A673 (cell line): ENCODE data around the gene PRKAR2A. TPM values are rescaled to one million over a fixed set of nuclear protein-coding genes. Genes with fewer than 3 reads are reported as not detected.

Experiments
- BruUV-seq: library from RNA; stranded (reverse); fragments of 400-500 nt; replicated peaks from 2 replicates; lab custom pipeline; 2021; lab: Mats Ljungman, UMichigan
- CTCF ChIA-PET: fragments of 300-600 bp; sonication (Branson Sonifier 250); formaldehyde crosslinking; loops from one replicate; lab custom pipeline; 2022; ENCODE audit warnings: antibody characterized with exemption; lab: Charles Lee
- POLR2A ChIA-PET: fragments of 300-600 bp; sonication (Branson Sonifier 250); formaldehyde crosslinking; loops from one replicate; lab custom pipeline; 2022; ENCODE audit warnings: antibody characterized with exemption; ENCODE audit not compliant: low non-redundant PET; lab: Charles Lee
- DNase-seq: peaks from one replicate; pipeline ENCODE4 v3.0.0-alpha.2; 2015; ENCODE audit warnings: low spot score
- H3K27ac ChIP-seq: fragments of 200-600 bp; sonication (generic); 2 replicates; pipeline ENCODE4 v1.5.1; 2016; ENCODE audit warnings: mixed run types, low read depth, mild to moderate bottlenecking, mixed read lengths, antibody characterized with exemption, low read length; ENCODE audit not compliant: poor library complexity, severe bottlenecking
- H3K27me3 ChIP-seq: fragments of 200-600 bp; sonication (generic); replicated peaks from 2 replicates; pipeline ENCODE4 v1.6.1; 2017; ENCODE audit warnings: mixed run types, low read depth, mild to moderate bottlenecking, mixed read lengths, antibody characterized with exemption, low read length; ENCODE audit not compliant: insufficient read depth, poor library complexity
- H3K36me3 ChIP-seq: fragments of 200-600 bp; sonication (generic); 2 replicates; pipeline ENCODE4 v1.6.1; 2016; ENCODE audit warnings: mixed run types, mild to moderate bottlenecking, mixed read lengths, antibody characterized with exemption, low read length; ENCODE audit not compliant: insufficient read depth, poor library complexity, severe bottlenecking
- H3K4me1 ChIP-seq: fragments of 200-600 bp; sonication (generic); 2 replicates; pipeline ENCODE4 v1.6.1; 2017; ENCODE audit warnings: mixed run types, mild to moderate bottlenecking, mixed read lengths, antibody characterized with exemption, low read length; ENCODE audit not compliant: insufficient read depth, poor library complexity, severe bottlenecking
- H3K4me3 ChIP-seq: fragments of 200-600 bp; sonication (generic); 2 replicates; pipeline ENCODE4 v1.5.1; 2016; ENCODE audit warnings: low read depth, mixed run types, mild to moderate bottlenecking, mixed read lengths, low read length; ENCODE audit not compliant: poor library complexity, severe bottlenecking
- H3K9me3 ChIP-seq: fragments of 200-600 bp; sonication (generic); 2 replicates; pipeline ENCODE4 v1.6.1; 2016; ENCODE audit warnings: mixed run types, low read depth, mild to moderate bottlenecking, mixed read lengths, antibody characterized with exemption, low read length; ENCODE audit not compliant: poor library complexity, severe bottlenecking
- CTCF ChIP-seq: fragments of 300-800, 200-600 bp; sonication (generic); conservative IDR thresholded peaks from 2 replicates; pipeline ENCODE4 v1.5.1; 2017; ENCODE audit warnings: low read depth, mild to moderate bottlenecking, antibody characterized with exemption, low read length, moderate library complexity, mixed read lengths
- EZH2 ChIP-seq: fragments of 200-600 bp; sonication (generic); IDR thresholded peaks from 2 replicates; pipeline ENCODE4 v1.6.1; 2017; ENCODE audit warnings: borderline replicate concordance, low read depth, mild to moderate bottlenecking, mixed read lengths, antibody characterized with exemption, low read length; ENCODE audit not compliant: poor library complexity, severe bottlenecking
- intact Hi-C: fragments of 100-400 bp; cut with micrococcal nuclease; formaldehyde crosslinking; loops from one replicate; pipeline ENCODE4 v1.10.0; 2022; ENCODE audit not compliant: unreplicated experiment
- total RNA-seq: library from RNA; stranded (reverse); gene quantifications from 2 replicates; pipeline ENCODE4 v1.2.3, GENCODE V29; 2021

The PRKAR2A gene
- total RNA-seq, 1 experiment from 2014 or later: 35.8 TPM

GRCh38 chr3:48881006-48881405 is 33.3 kb upstream of the PRKAR2A start:
- H3K9me3 ChIP-seq: no peaks in the 10 kb centered on the region
- no peaks in the 10 kb centered on the region for H3K36me3 ChIP-seq
- POLR2A ChIA-PET: no interaction called here
- no peak overlapping the region for H3K27ac ChIP-seq
- no peak for TF ChIP-seq EZH2
- no peak for TF ChIP-seq CTCF
- BruUV-seq: no TSS peak
- CTCF ChIA-PET: no interaction called here
- H3K4me3 ChIP-seq: no peak overlapping the region
- no peak for DNase-seq
- no peaks in the 10 kb centered on the region for H3K4me1 ChIP-seq
- H3K27me3 ChIP-seq: no peaks in the 10 kb centered on the region
- intact Hi-C loops: no loop called here

GRCh38 chr3:48879994-48880377 is 32.3 kb upstream of the PRKAR2A start:
- DNase-seq: no peak
- no peaks in the 10 kb centered on the region for H3K9me3 ChIP-seq
- no peak overlapping the region for H3K27ac ChIP-seq
- H3K4me1 ChIP-seq: no peaks in the 10 kb centered on the region
- POLR2A ChIA-PET: no interaction called here
- intact Hi-C loops: no loop called here
- CTCF ChIA-PET: no interaction called here
- H3K36me3 ChIP-seq: no peaks in the 10 kb centered on the region
- TF ChIP-seq EZH2: no peak
- TF ChIP-seq CTCF: no peak
- no peaks in the 10 kb centered on the region for H3K27me3 ChIP-seq
- no peak overlapping the region for H3K4me3 ChIP-seq
- no TSS peak for BruUV-seq

GRCh38 chr3:48879307-48879993 is 31.8 kb upstream of the PRKAR2A start:
- no peaks in the 10 kb centered on the region for H3K4me1 ChIP-seq
- POLR2A ChIA-PET: no interaction called here
- no TSS peak for BruUV-seq
- CTCF ChIA-PET: no interaction called here
- no peak overlapping the region for H3K27ac ChIP-seq
- H3K36me3 ChIP-seq: no peaks in the 10 kb centered on the region
- no peaks in the 10 kb centered on the region for H3K27me3 ChIP-seq
- TF ChIP-seq EZH2: no peak
- no peak for TF ChIP-seq CTCF
- no peaks in the 10 kb centered on the region for H3K9me3 ChIP-seq
- DNase-seq: no peak
- intact Hi-C loops: no loop called here
- no peak overlapping the region for H3K4me3 ChIP-seq
